ENCODE results near the gene ROCK2.

DNA sequence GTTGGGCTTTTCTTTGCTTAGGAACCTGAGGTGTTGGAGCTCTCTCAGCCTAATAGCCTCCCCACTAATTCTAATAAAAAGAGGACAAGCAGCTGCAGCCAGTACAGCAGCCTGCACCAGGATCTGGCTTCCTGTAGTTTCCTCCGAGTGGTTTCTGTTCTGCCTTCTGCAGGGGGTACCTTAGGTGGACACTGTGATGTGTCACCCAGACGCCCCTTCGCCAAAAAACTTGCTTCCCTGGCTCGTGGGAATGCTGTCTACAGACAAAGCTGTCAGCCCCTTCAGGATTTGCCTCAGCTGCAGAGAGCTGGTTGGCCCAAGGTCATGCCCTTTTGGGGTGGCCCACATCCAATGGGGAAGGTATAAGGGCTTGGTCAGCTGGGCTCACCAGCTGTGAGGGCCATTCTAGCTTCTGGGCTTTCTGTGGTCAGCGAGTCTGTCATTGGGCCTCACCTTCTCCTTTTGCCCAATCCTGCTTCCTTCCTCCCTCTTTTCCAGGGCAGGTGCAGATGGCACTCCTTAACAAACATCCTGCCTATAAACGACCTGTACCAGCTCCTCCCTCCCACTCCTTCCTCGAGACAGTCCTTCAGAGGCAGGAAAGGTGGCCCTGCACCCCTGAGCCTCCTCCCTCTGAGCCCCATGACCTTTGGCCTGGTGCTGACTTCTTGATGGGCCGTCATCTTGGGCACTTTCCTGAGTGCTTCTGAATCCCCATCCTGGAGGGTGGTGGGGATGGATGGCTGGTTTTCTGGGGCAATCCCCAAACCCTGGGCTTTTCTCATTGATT lies 44.0 kb upstream of the ROCK2 start:
- TF ChIP-seq NUFIP1 (IDR thresholded peaks at IDR 0.05; ENCODE audit: partially characterized antibody): no peak
- no peak for TF ChIP-seq USF1 (CRISPR knock-in tag; IDR thresholded peaks at IDR 0.05)
- TF ChIP-seq MAZ (CRISPR knock-in tag; conservative IDR thresholded peaks at IDR 0.05 in 1 of 2, IDR thresholded peaks at IDR 0.05 in 1 of 2): no peak
- no peak for TF ChIP-seq NR1H2 (CRISPR knock-in tag; IDR thresholded peaks at IDR 0.05)
- no peak for TF ChIP-seq SIRT6 (IDR thresholded peaks at IDR 0.05; ENCODE audit: low read depth, low read length)
- TF ChIP-seq NFE2L1 (tag; IDR thresholded peaks at IDR 0.05; ENCODE audit: borderline replicate concordance, low read depth): no peak
- TF ChIP-seq PPARD (CRISPR knock-in tag; IDR thresholded peaks at IDR 0.05): no peak
- no peak for TF ChIP-seq PTBP1 (IDR thresholded peaks at IDR 0.05; ENCODE audit: low read depth, low read length)
- no peak for TF ChIP-seq POLR2A (conservative IDR thresholded peaks at IDR 0.05)
- TF ChIP-seq, protein P1, sequence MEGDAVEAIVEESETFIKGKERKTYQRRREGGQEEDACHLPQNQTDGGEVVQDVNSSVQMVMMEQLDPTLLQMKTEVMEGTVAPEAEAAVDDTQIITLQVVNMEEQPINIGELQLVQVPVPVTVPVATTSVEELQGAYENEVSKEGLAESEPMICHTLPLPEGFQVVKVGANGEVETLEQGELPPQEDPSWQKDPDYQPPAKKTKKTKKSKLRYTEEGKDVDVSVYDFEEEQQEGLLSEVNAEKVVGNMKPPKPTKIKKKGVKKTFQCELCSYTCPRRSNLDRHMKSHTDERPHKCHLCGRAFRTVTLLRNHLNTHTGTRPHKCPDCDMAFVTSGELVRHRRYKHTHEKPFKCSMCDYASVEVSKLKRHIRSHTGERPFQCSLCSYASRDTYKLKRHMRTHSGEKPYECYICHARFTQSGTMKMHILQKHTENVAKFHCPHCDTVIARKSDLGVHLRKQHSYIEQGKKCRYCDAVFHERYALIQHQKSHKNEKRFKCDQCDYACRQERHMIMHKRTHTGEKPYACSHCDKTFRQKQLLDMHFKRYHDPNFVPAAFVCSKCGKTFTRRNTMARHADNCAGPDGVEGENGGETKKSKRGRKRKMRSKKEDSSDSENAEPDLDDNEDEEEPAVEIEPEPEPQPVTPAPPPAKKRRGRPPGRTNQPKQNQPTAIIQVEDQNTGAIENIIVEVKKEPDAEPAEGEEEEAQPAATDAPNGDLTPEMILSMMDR (IDR thresholded peaks at IDR 0.05 in 2 of 3, conservative IDR thresholded peaks at IDR 0.05 in 1 of 3; ENCODE audit: insufficient read depth in 2 of 3, low read depth in 1 of 3, low read length in 3 of 3): no peak
